OCI-LY1 (cell line): ENCODE results near the gene NAP1L5.

Experiments
- EZH2 ChIP-seq: fragments of 200-600 bp; sonication (generic), shearing (Covaris generic); IDR thresholded peaks from 2 replicates; pipeline ENCODE4 v1.8.0; 2017; ENCODE audit warnings: borderline replicate concordance, mixed run types, mild to moderate bottlenecking, antibody characterized with exemption, low read length, moderate library complexity, mixed read lengths
- TF ChIP-seq, protein P1 (sequence below): fragments of 200-600 bp; sonication (generic), shearing (Covaris generic); IDR thresholded peaks from 2 replicates; pipeline ENCODE4 v1.5.1; 2017; ENCODE audit warnings: mild to moderate bottlenecking, antibody characterized with exemption, low read length, moderate library complexity, mixed read lengths

DNA sequence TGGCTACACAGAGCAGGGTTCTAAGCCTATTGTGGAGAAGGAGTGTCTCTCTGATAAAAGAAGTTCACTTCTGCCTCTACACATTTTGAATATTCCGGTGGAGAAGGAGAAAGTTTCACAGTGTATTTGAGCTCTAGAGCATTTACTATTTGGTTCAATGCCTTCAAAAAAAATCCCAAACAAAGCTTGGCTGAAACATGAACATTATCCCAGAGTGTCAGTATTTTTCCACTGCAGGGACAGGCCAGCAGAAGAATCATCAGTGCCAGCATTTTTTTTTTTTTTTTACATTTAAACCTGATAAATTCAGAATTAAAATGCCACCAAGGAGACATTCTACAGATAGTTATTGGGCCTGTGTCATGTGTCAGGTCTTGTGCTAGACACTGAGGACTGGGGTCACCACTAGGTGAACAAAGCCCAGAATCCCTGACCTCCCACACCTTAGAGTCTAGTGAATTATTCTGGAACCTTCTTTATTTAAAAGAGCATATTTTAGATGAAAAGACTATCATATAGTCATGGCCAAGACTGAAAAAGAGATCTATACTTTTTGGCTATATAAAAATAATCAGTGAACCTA is 48.0 kb upstream of the NAP1L5 start:
- TF ChIP-seq, protein P1, sequence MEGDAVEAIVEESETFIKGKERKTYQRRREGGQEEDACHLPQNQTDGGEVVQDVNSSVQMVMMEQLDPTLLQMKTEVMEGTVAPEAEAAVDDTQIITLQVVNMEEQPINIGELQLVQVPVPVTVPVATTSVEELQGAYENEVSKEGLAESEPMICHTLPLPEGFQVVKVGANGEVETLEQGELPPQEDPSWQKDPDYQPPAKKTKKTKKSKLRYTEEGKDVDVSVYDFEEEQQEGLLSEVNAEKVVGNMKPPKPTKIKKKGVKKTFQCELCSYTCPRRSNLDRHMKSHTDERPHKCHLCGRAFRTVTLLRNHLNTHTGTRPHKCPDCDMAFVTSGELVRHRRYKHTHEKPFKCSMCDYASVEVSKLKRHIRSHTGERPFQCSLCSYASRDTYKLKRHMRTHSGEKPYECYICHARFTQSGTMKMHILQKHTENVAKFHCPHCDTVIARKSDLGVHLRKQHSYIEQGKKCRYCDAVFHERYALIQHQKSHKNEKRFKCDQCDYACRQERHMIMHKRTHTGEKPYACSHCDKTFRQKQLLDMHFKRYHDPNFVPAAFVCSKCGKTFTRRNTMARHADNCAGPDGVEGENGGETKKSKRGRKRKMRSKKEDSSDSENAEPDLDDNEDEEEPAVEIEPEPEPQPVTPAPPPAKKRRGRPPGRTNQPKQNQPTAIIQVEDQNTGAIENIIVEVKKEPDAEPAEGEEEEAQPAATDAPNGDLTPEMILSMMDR, result no peak
- no peak for TF ChIP-seq EZH2
